OCI-LY1 (cell line): ENCODE results near the gene PHYHIPL.

ENCODE experiments used
- EZH2 ChIP-seq: fragments of 200-600 bp; sonication (generic), shearing (Covaris generic); IDR thresholded peaks from 2 replicates; pipeline ENCODE4 v1.8.0; 2017; ENCODE audit warnings: borderline replicate concordance, mixed run types, mild to moderate bottlenecking, antibody characterized with exemption, low read length, moderate library complexity, mixed read lengths
- TF ChIP-seq, protein P1 (sequence below): fragments of 200-600 bp; sonication (generic), shearing (Covaris generic); IDR thresholded peaks from 2 replicates; pipeline ENCODE4 v1.5.1; 2017; ENCODE audit warnings: mild to moderate bottlenecking, antibody characterized with exemption, low read length, moderate library complexity, mixed read lengths

DNA sequence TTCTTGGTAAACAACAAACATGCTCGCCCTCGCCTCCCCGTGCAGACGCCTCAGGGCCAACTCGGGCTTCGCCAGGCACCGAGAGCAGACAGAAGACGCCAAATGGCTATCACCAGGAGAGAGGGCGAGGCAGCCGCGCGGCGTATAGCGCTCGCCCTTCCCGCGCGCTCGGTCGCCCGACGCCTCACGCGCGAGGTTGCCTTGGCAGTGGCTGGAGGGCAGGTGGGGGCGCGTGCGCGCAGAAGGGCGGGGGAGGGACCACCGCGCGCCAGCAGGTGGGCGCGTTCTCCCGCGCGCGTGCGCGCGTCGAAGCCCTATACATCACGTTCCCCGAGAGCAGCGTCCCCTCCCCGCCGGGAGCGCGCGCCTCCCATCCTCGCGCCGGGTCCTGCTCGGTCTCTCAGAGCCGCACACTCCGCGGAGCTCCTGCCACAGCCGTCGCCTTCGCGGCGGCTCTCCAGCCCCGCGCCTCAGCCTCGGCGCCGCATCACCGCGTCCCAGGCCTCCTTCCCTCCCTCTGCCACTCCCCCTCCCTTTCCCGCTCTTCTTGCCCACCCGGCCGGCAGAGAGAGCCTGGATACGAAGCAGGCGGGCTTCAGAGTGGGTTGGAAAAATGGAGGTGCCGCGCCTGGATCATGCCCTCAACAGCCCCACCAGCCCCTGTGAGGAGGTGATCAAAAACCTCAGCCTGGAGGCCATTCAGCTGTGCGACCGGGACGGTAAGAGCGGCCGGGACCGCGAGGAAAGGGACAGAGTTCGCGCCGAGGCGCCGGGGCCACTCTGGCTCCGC, at the start of gene PHYHIPL:
- TF ChIP-seq, protein P1, sequence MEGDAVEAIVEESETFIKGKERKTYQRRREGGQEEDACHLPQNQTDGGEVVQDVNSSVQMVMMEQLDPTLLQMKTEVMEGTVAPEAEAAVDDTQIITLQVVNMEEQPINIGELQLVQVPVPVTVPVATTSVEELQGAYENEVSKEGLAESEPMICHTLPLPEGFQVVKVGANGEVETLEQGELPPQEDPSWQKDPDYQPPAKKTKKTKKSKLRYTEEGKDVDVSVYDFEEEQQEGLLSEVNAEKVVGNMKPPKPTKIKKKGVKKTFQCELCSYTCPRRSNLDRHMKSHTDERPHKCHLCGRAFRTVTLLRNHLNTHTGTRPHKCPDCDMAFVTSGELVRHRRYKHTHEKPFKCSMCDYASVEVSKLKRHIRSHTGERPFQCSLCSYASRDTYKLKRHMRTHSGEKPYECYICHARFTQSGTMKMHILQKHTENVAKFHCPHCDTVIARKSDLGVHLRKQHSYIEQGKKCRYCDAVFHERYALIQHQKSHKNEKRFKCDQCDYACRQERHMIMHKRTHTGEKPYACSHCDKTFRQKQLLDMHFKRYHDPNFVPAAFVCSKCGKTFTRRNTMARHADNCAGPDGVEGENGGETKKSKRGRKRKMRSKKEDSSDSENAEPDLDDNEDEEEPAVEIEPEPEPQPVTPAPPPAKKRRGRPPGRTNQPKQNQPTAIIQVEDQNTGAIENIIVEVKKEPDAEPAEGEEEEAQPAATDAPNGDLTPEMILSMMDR: no peak
- no peak for TF ChIP-seq EZH2
